NOMO-1 treated with DMSO at 0.1 percent for 48 hours (cell line): ENCODE measurements around the gene CABLES1.

Experiments
- DNase-seq: peaks from one replicate; lab custom pipeline; 2025; ENCODE audit not compliant: unreplicated experiment; lab: John Stamatoyannopoulos, UW

The CABLES1 gene

GRCh38 chr18:23211146-23211545, 75.9 kb downstream of the CABLES1 start:
- DNase-seq = no peak

GRCh38 chr18:23212161-23212560, 76.9 kb downstream of the CABLES1 start:
- no peak for DNase-seq

- DNase-seq = peak; percentile 30
These were observed 77.9 kb downstream of the CABLES1 start for GRCh38 chr18:23213200-23213599.

- DNase-seq = no peak
These were observed 82.5 kb downstream of the CABLES1 start for GRCh38 chr18:23217781-23218180.

GRCh38 chr18:23220355-23220754, 85.1 kb downstream of the CABLES1 start:
- no peak for DNase-seq

GRCh38 chr18:23223641-23224040, 88.4 kb downstream of the CABLES1 start:
- DNase-seq = no peak

GRCh38 chr18:23225503-23225902, 90.2 kb downstream of the CABLES1 start:
- no peak for DNase-seq

- no peak for DNase-seq
These were observed 91.1 kb downstream of the CABLES1 start for GRCh38 chr18:23226391-23226790.

GRCh38 chr18:23226930-23227725, 91.8 kb downstream of the CABLES1 start:
- no peak for DNase-seq

- no peak for DNase-seq
These were observed 92.4 kb downstream of the CABLES1 start for GRCh38 chr18:23227726-23228070.

- peak; percentile 6 for DNase-seq
These were observed 93.1 kb downstream of the CABLES1 start for GRCh38 chr18:23228102-23229061.

- no peak for DNase-seq
These were observed 94.2 kb downstream of the CABLES1 start for GRCh38 chr18:23229472-23229871.

GRCh38 chr18:23230686-23231085, 95.4 kb downstream of the CABLES1 start:
- DNase-seq = no peak

GRCh38 chr18:23231340-23232021, 96.2 kb downstream of the CABLES1 start:
- peak; percentile 99 for DNase-seq

GRCh38 chr18:23232331-23232730, 97.0 kb downstream of the CABLES1 start:
- DNase-seq = no peak

GRCh38 chr18:23234619-23235018, 99.3 kb downstream of the CABLES1 start:
- no peak for DNase-seq

GRCh38 chr18:23235336-23235735, 100.1 kb downstream of the CABLES1 start:
- no peak for DNase-seq

- no peak for DNase-seq
These were observed 100.6 kb downstream of the CABLES1 start for GRCh38 chr18:23235860-23236259.

- no peak for DNase-seq
These were observed 101.7 kb downstream of the CABLES1 start for GRCh38 chr18:23236876-23237468.

GRCh38 chr18:23237524-23238151, 102.4 kb downstream of the CABLES1 start:
- peak; percentile 55 for DNase-seq

GRCh38 chr18:23238152-23238531, 102.9 kb downstream of the CABLES1 start:
- no peak for DNase-seq
